ENCODE results near the gene FAM200A. TPM values are rescaled to one million over a fixed set of nuclear protein-coding genes. Genes with fewer than 3 reads are reported as not detected.
A peak's percentile ranks its signal among the peaks of the same experiment; 100 is the strongest.

The FAM200A gene
- total and polyA plus RNA-seq, 2 of the 8 experiments (the other 6 are each of a cell fraction or from before 2014, with no cell fraction given) = 4.3 to 7.5 TPM

DNA sequence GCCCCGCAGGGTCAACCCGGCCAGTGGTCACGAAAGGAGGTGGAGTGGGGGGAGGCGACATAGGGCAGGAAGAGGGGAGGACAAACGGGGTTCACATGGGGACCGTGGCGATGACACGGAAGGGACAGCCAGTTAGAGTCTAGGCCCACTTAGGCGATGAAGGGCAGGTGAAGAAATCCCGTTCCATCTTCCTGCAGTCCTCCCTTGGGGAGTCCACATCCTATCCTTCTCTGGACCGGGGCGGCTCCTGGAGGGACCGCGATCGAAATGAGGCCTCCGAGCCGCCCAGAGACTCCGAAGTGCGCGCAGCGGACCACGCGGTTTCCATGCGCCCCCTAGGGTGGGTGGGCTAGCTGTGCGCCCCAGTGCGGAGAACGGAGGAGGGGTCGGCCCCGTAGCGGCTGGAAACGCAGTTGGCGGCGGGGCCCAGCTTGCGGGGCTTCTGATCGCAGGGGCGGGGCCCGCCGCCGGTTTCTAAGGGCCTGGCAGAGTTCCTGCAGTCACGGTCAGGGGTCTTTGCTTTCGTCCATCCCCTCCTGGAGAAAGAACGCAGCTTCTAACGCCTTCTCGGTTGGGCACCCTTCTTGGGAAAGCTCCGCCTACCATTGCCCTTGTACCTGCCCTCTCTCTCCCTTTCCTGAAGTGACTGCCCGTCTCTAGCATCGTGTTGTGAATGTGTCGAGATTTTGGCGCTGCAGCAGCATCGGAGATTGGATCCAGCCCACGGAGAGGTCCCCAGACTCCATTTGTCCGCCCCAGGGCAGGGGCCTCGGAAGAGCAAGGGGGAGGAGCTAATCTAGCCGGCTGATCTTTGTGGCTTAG, 28.3 kb upstream of the FAM200A start:
- no peaks in the 10 kb centered on the region for H3K79me2 ChIP-seq (ENCODE audit: control insufficient read depth in 1 of 2, insufficient read depth in 2 of 2, low read length in 2 of 2)
- H2AFZ ChIP-seq (ENCODE audit: low read length) = peak overlapping the region; percentile 99
- no peaks in the 10 kb centered on the region for H3K9me3 ChIP-seq (ENCODE audit: insufficient read depth in 2 of 2, low read depth in 1 of 2, low read length in 1 of 2)
- peak overlapping the region; percentile 92; the same call in 1 of the 2 replicates for H4K8ac ChIP-seq (ENCODE audit: extremely low read depth, insufficient read depth, low read length)
- H3K4me2 ChIP-seq (ENCODE audit: insufficient read depth in 1 of 2, low read depth in 2 of 2, low read length in 2 of 2) = peak overlapping the region; percentile 82 to 96
- no peak overlapping the region for H2AK5ac ChIP-seq (ENCODE audit: low read depth, low read length)
- POLR2A ChIA-PET (ENCODE audit: partially characterized antibody) = interaction anchor here (0.9 to 6.5 kb wide), 16 partner anchors 13 to 520 kb away, joined by 3 to 56 read pairs (median 4); partner anchors contain the start of genes BUD31, FAM200A, PDAP1 and TMEM225B
- 0 out of 2 replicates have a peak overlapping the region, but pooled peaks have one; percentile 2 for H2BK5ac ChIP-seq (ENCODE audit: low read depth, low read length)
- peaks cover 0 to 6% (median 2%) of the 10 kb centered on the region in 4 experiments; a peak in 3 of 7 replicates for H3K4me1 ChIP-seq (replicated peaks in 1 of 4; ENCODE audit: control insufficient read depth in 3 of 4, insufficient read depth in 4 of 4, low read length in 3 of 4)
- H3K4me3 ChIP-seq (ENCODE audit: extremely low read depth in 1 of 4, insufficient read depth in 2 of 4, low read depth in 3 of 4, low read length in 4 of 4) = peak overlapping the region; percentile 55 to 67 (median 60)
- H3K56ac ChIP-seq (replicated peaks; ENCODE audit: insufficient read length, low read depth, low read length) = no peak overlapping the region
- no peaks in the 10 kb centered on the region for H3K79me1 ChIP-seq (ENCODE audit: low read depth, low read length)
- no peak overlapping the region for H3K4ac ChIP-seq (replicated peaks; ENCODE audit: insufficient read length, low read depth, low read length)
- no peak overlapping the region for H3K23ac ChIP-seq (ENCODE audit: insufficient read length)
- no peak overlapping the region; the same call in 1 of the 2 replicates for H2BK15ac ChIP-seq (ENCODE audit: low read length)
- peak overlapping the region; percentile 68 for H4K91ac ChIP-seq (replicated peaks; ENCODE audit: insufficient read length, low read length)
- H4K20me1 ChIP-seq (replicated peaks in 1 of 2; ENCODE audit: control insufficient read depth in 1 of 2, insufficient read depth in 2 of 2, low read length in 2 of 2) = no peaks in the 10 kb centered on the region
- CTCF ChIA-PET (ENCODE audit: partially characterized antibody) = interaction anchor here (0.6 to 1.8 kb wide), 6 partner anchors 9 to 81 kb away, joined by 3 to 14 read pairs (median 3); no protein-coding TSS in a partner anchor
- no peak overlapping the region for H2BK20ac ChIP-seq (ENCODE audit: low read length)
- H3K27me3 ChIP-seq (replicated peaks in 1 of 4; ENCODE audit: control insufficient read depth in 3 of 4, extremely low read depth in 1 of 4, insufficient read depth in 3 of 4, low read length in 3 of 4) = no peaks in the 10 kb centered on the region
- DNase-seq (ENCODE audit: low read depth in 1 of 2, low spot score in 2 of 2) (peak in 1 of 2 experiments; percentile 89), FAIRE-seq (peak; percentile 77)
- no peak overlapping the region for H3K14ac ChIP-seq (ENCODE audit: insufficient read length)
- peak overlapping the region; percentile 20; the same call in 1 of the 2 replicates for H3K27ac ChIP-seq (ENCODE audit: low read depth, low read length)
- no peak overlapping the region for H2BK120ac ChIP-seq (replicated peaks; ENCODE audit: low read depth, low read length)
- peak overlapping the region; percentile 64; the same call in 1 of the 2 replicates for H2BK12ac ChIP-seq (ENCODE audit: low read depth, low read length)
- H3K23me2 ChIP-seq (ENCODE audit: low read depth, low read length) = peaks cover 8% of the 10 kb centered on the region; the same call in 1 of the 2 replicates
- H3K18ac ChIP-seq (ENCODE audit: extremely low read depth, low read length) = peak overlapping the region; percentile 95
- peak overlapping the region; percentile 25 to 78 (median 54); a peak in 6 of 7 replicates for H3K9ac ChIP-seq (replicated peaks in 1 of 4; ENCODE audit: extremely low read depth in 1 of 4, low read depth in 3 of 4, low read length in 3 of 4)
- no peaks in the 10 kb centered on the region for H3K36me3 ChIP-seq (ENCODE audit: control insufficient read depth in 2 of 4, insufficient read depth in 4 of 4, low read length in 3 of 4)
- WGBS, 2 experiments (ENCODE audit: extremely low coverage in 1 of 2, insufficient coverage in 1 of 2, insufficient read length in 1 of 2, insufficient replicate concordance in 2 of 2, low coverage in 1 of 2, low lambda C conversion rate in 2 of 2, missing lambda C conversion rate in 1 of 2) = 4% methylated on average over 51 of the region's 54 CpGs; no CpG with 5 or more reads in 1 of the 2 experiments
- peak overlapping the region; percentile 85 for H4K5ac ChIP-seq (ENCODE audit: insufficient read length, low read depth, low read length)
- TF ChIP-seq SUZ12 (IDR thresholded peaks at IDR 0.05; ENCODE audit: low read length) (no peak), FOSL1 (IDR thresholded peaks at IDR 0.05; ENCODE audit: insufficient read depth, low read depth, low read length) (no peak), CEBPB (IDR thresholded peaks at IDR 0.05; ENCODE audit: low read depth, low read length) (no peak), RXRA (IDR thresholded peaks at IDR 0.05; ENCODE audit: insufficient read depth, low read depth, low read length) (no peak), ZNF274 (IDR thresholded peaks at IDR 0.05; ENCODE audit: borderline replicate concordance, extremely low read depth, low read length) (no peak)
- TF ChIP-seq, protein P1, sequence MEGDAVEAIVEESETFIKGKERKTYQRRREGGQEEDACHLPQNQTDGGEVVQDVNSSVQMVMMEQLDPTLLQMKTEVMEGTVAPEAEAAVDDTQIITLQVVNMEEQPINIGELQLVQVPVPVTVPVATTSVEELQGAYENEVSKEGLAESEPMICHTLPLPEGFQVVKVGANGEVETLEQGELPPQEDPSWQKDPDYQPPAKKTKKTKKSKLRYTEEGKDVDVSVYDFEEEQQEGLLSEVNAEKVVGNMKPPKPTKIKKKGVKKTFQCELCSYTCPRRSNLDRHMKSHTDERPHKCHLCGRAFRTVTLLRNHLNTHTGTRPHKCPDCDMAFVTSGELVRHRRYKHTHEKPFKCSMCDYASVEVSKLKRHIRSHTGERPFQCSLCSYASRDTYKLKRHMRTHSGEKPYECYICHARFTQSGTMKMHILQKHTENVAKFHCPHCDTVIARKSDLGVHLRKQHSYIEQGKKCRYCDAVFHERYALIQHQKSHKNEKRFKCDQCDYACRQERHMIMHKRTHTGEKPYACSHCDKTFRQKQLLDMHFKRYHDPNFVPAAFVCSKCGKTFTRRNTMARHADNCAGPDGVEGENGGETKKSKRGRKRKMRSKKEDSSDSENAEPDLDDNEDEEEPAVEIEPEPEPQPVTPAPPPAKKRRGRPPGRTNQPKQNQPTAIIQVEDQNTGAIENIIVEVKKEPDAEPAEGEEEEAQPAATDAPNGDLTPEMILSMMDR (IDR thresholded peaks at IDR 0.05; ENCODE audit: control extremely low read depth in 1 of 3, insufficient read depth in 1 of 3, low read depth in 1 of 3, low read length in 3 of 3) = peak; percentile 59 to 67 (median 64)
- TF ChIP-seq, protein P2, sequence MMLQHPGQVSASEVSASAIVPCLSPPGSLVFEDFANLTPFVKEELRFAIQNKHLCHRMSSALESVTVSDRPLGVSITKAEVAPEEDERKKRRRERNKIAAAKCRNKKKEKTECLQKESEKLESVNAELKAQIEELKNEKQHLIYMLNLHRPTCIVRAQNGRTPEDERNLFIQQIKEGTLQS (IDR thresholded peaks at IDR 0.05; ENCODE audit: insufficient read depth, low read depth, low read length) = no peak

Measured in H1 (cell line).